Smooth muscle cell (in vitro differentiated cells): ENCODE results near the gene WDR45B. TPM values are rescaled to one million over a fixed set of nuclear protein-coding genes. Genes with fewer than 3 reads are reported as not detected.

Experiments
- DNase-seq: peaks from one replicate; lab custom pipeline; 2025; ENCODE audit not compliant: unreplicated experiment; lab: John Stamatoyannopoulos, UW
- H2AFZ ChIP-seq: fragments of 200-600 bp; sonication (generic); 2 replicates; pipeline ENCODE4 v1.6.0; 2016; ENCODE audit warnings: antibody characterized with exemption, low read depth, mild to moderate bottlenecking
- H3F3A ChIP-seq: fragments of 200-600 bp; sonication (generic); 2 replicates; pipeline ENCODE4 v1.6.0; 2017; ENCODE audit warnings: antibody characterized with exemption, low read depth
- H3K27ac ChIP-seq: fragments of 200-600 bp; sonication (generic); 2 replicates; pipeline ENCODE4 v1.5.1; 2016; ENCODE audit warnings: low read depth, mild to moderate bottlenecking
- H3K27me3 ChIP-seq: fragments of 200-600 bp; sonication (generic); 2 replicates; pipeline ENCODE4 v1.6.1; 2016; ENCODE audit warnings: low read depth, mild to moderate bottlenecking
- H3K36me3 ChIP-seq: fragments of 200-600 bp; sonication (generic); 2 replicates; pipeline ENCODE4 v1.5.1; 2016; ENCODE audit warnings: low read depth
- H3K4me1 ChIP-seq: fragments of 200-600 bp; sonication (generic); 2 replicates; pipeline ENCODE4 v1.5.1; 2016; ENCODE audit warnings: low read depth
- H3K4me2 ChIP-seq: fragments of 200-600 bp; sonication (generic); 2 replicates; pipeline ENCODE4 v1.6.0; 2016; ENCODE audit warnings: mild to moderate bottlenecking
- H3K4me3 ChIP-seq: fragments of 200-600 bp; sonication (generic); 2 replicates; pipeline ENCODE4 v1.5.1; 2016; ENCODE audit warnings: mild to moderate bottlenecking
- H3K79me2 ChIP-seq: fragments of 200-600 bp; sonication (generic); 2 replicates; pipeline ENCODE4 v1.6.0; 2016; ENCODE audit warnings: low read depth, mild to moderate bottlenecking
- H3K9ac ChIP-seq: fragments of 200-600 bp; sonication (generic); 2 replicates; pipeline ENCODE4 v1.6.0; 2016; ENCODE audit warnings: low read depth
- H3K9me3 ChIP-seq: fragments of 200-600 bp; sonication (generic); replicated peaks from 2 replicates; pipeline ENCODE4 v1.5.1; 2016; ENCODE audit warnings: low read depth
- H4K20me1 ChIP-seq: fragments of 200-600 bp; sonication (generic); 2 replicates; pipeline ENCODE4 v1.6.0; 2016; ENCODE audit warnings: low read depth
- CTCF ChIP-seq: fragments of 200-600 bp; sonication (generic); IDR thresholded peaks from 2 replicates; pipeline ENCODE4 v1.5.1; 2017; ENCODE audit warnings: borderline replicate concordance, mild to moderate bottlenecking, antibody characterized with exemption; ENCODE audit not compliant: insufficient read depth, poor library complexity, severe bottlenecking
- WGBS: methylation state at CpG from one replicate; pipeline ENCODE4 v1.1.7; 2016; ENCODE audit warnings: low lambda C conversion rate; 5-methylcytosine and 5-hydroxymethylcytosine counted together
- polyA plus RNA-seq: library from polyadenylated mRNA; unstranded; fragments of >200 nt; fragmentation: Nextera tagmentation; extraction: Ambion mirVana; gene quantifications from 2 replicates; pipeline ENCODE4 v1.2.1, GENCODE V29; 2016
- total RNA-seq: library from RNA; depleted of rRNA; stranded (reverse); fragments of >200 nt; gene quantifications from 2 replicates; pipeline ENCODE4 v1.2.3, GENCODE V29; 2014

WDR45B gene
- total and polyA plus RNA-seq, 2 experiments from 2014 or later = 73.0 to 94.6 TPM

GRCh38 chr17:82639628-82640027 is 8.6 kb downstream of the WDR45B start:
- peaks cover 98% of the 10 kb centered on the region for H3K79me2 ChIP-seq
- no peak overlapping the region for H3K4me3 ChIP-seq
- H4K20me1 ChIP-seq = peaks cover 98% of the 10 kb centered on the region
- 95% methylated on average over 11 of the region's 14 CpGs for WGBS
- no peaks in the 10 kb centered on the region for H3K36me3 ChIP-seq
- no peaks in the 10 kb centered on the region for H3K27me3 ChIP-seq
- H3K4me2 ChIP-seq = no peak overlapping the region
- no peak for TF ChIP-seq CTCF
- H3K4me1 ChIP-seq = no peaks in the 10 kb centered on the region
- H3K9ac ChIP-seq = no peak overlapping the region
- H3K27ac ChIP-seq = no peak overlapping the region
- no peak overlapping the region for H2AFZ ChIP-seq
- H3K9me3 ChIP-seq = no peaks in the 10 kb centered on the region
- DNase-seq = no peak
- peaks cover 5% of the 10 kb centered on the region for H3F3A ChIP-seq

GRCh38 chr17:82638183-82638773 is 10.0 kb downstream of the WDR45B start:
- Histone ChIP-seq H3K9me3 (no peaks in the 10 kb centered on the region), H3F3A (peaks cover 5% of the 10 kb centered on the region), H3K9ac (no peak overlapping the region), H4K20me1 (peaks cover 96% of the 10 kb centered on the region), H3K27ac (peak overlapping the region; percentile 59), H3K79me2 (peaks cover 95% of the 10 kb centered on the region), H3K4me1 (no peaks in the 10 kb centered on the region), H3K36me3 (no peaks in the 10 kb centered on the region), H3K4me2 (no peak overlapping the region), H3K4me3 (no peak overlapping the region), H3K27me3 (no peaks in the 10 kb centered on the region), H2AFZ (no peak overlapping the region)
- no peak for DNase-seq
- 77% methylated on average over 3 of the region's 5 CpGs for WGBS
- no peak for TF ChIP-seq CTCF

GRCh38 chr17:82636626-82637598 is 11.3 kb downstream of the WDR45B start:
- peak overlapping the region; percentile 5 for H3K4me3 ChIP-seq
- H3K27ac ChIP-seq = peak overlapping the region; percentile 90
- no peak for TF ChIP-seq CTCF
- H2AFZ ChIP-seq = no peak overlapping the region
- WGBS = 81% methylated on average over 16 of the region's 16 CpGs
- H3K27me3 ChIP-seq = no peaks in the 10 kb centered on the region
- no peaks in the 10 kb centered on the region for H3K4me1 ChIP-seq
- H3K36me3 ChIP-seq = no peaks in the 10 kb centered on the region
- H3K9me3 ChIP-seq = no peaks in the 10 kb centered on the region
- H3K9ac ChIP-seq = peak overlapping the region; percentile 83
- peaks cover 93% of the 10 kb centered on the region for H3K79me2 ChIP-seq
- H3F3A ChIP-seq = peaks cover 5% of the 10 kb centered on the region
- H3K4me2 ChIP-seq = peak overlapping the region; percentile 30
- DNase-seq = no peak
- peaks cover 96% of the 10 kb centered on the region for H4K20me1 ChIP-seq
